Femur (tissue), 1 donor: ENCODE data around the gene CCDC172.
"Not testable (repeated sequence)": the region's sequence is repeated elsewhere in the genome, so short reads cannot be mapped to it uniquely, and the experiment has no call there.

Experiments used
- DNase-seq: peaks from one replicate; pipeline ENCODE4 v3.0.0-alpha.2; 2017

The CCDC172 gene

DNA sequence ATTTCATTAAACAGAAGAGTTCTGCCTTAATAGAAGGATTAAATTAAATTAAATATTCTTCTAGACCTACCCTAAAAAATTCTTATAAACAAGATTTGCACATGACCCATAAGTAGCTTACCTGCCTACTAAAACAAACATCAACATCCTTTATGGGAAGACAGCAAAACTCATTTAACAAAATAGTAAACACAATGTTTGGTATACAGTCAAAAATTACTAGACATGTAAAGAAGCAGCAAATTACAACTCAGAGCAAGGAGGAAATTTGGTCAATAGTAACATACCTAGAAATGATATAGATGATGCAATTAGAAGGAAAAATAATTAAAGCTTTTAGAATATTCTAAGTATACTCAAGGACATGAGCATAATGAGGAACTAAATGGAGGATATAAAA is 27.9 kb downstream of the CCDC172 start:
- no peak for DNase-seq

DNA sequence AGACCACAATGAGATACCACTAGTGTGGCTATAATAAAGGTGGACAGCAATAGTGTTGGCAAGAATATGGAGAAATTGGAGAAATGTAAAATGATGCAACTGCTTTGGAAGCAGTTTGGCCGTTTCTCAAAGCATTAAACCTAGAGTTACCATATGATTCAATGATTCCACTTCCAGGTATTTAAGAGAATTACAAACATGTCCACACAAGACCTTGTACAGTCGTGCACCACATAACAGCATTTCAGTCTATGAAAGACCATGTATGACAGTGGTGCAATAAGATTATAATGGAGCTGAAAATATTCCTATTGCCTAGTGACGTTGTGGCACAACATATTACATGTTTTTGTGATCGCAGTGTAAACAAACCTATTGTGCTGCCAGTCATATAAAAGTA is 29.6 kb downstream of the CCDC172 start:
- DNase-seq = no peak

DNA sequence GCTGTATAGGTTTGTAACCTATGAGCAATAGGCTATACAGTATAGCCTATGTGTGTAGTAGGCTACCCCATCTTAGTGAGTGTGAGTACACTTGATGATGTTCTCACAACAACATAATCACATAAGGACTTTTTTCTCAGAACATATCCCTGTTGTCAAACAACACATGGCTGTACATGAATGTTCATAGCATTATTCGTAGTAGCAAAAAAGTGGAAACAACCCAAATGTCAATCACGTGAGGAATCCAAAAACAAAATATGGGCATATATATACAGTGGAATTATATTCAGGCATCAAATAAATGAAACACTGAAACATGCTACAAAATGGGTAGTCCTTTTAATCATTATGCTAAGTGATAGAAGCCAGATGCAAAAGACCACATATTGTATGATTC is 31.1 kb downstream of the CCDC172 start:
- no peak for DNase-seq

DNA sequence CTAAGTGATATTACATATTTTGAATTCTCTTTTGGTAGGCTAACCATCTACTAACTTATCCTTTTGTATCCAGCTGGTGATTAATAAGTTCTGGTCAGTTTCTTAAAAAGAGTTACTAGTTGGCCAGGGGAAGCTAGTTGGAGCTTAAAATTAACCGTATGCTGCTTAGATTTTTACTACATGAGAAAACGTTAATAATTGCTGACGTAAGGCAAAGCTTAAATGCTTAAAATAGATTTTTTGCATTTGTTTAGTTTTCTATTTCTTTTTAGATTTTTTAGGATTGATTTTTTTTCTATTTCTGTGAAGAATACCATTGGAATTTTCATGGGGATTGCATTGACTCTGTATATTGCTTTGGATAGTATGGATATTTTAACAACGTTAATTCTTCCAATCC is 32.6 kb downstream of the CCDC172 start:
- DNase-seq = no peak

DNA sequence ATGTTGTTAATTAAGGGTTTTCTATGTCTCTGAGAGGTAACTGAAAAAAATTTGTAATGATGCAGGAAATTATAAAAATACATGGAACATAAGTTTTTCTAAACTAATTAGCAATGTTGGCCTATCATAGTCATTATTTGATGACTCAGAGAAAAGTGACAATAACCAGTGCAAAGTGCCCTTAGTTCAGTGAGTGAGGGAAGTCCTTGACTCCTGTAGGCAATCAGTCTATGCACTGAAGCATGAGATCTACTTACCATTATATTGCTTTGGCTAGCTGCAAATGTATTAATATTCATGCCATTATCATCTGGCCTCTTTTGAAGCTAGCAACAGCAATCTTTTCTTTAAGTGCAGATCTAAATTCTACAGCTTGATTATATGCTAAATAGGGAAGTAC is 40.6 kb downstream of the CCDC172 start:
- no peak for DNase-seq

GRCh38 chr10:116371737-116372136 is 47.5 kb downstream of the CCDC172 start:
- no peak for DNase-seq

DNA sequence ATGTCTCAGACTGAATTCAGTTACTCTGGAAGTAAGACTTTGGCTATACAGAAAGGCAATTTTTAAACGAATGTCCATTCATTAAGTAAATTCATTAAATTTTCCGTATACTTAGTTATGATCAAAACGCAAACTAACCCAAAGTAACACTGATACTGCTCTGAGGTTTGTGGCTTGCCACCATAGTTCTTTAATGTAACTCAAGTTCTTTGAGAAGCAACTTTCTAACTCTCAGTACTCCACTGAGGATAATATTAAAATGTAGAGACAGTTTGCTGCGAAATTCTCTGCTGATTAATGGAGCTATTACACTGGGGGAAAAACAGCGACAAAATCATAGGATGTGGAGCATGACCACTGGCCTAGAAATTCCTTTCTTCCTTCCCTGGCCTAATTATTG is 58.0 kb downstream of the CCDC172 start:
- no peak for DNase-seq

DNA sequence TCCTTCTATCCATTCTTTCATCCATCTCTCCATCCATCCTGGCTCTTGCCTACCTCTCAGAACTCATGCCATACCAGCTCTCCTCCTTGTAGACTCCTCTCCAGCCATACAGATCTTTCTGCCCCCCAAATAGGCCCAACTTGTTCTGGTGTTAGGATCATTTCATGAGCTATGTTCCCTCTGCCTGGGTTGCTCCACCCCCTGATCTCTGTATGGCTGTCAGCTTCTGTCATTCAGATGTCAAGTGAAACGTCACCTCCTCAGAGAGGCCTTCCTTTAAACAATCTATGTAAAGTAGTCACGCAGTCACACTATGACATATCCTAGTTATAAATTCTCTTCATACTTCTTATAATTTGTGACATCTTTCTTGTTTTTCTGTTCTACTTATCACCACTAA is 61.1 kb downstream of the CCDC172 start:
- DNase-seq = no peak

DNA sequence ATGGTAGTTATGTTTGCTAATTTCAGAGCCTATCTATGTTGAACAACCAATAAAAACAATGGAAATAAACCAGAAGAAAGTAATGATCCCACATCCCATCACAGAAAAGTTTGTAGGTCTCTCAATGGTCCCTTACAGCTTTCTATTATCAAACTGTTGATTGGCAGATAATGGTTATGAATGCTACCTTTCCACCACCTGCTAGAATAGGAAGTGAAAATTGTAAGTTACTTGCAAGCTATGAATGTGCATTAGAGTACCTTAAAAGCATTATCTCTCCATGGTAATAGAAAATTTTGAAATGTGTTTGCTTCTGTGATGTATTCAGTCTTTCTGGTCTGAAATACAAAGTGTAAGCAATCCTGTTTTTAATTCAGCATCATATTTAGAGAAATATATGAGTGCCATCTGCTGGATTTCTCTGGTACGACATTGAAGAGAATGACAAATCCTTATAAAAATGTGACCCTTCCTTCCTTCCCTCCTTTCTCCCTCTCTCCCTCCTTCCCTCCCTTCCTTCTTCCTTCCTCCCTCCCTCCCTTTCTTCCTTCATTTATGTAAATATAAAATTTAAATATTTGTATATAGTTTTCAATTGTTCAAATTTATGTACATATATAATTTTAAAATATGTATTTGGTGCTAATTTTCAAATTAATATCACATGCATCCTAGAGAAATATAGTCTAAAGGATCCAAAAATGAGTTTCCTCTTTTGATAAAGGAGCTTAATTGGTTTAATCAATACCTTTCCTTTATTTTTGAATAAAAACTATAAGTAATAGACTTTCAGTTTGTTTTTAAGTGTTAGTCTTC is 62.0 kb downstream of the CCDC172 start:
- no peak for DNase-seq

DNA sequence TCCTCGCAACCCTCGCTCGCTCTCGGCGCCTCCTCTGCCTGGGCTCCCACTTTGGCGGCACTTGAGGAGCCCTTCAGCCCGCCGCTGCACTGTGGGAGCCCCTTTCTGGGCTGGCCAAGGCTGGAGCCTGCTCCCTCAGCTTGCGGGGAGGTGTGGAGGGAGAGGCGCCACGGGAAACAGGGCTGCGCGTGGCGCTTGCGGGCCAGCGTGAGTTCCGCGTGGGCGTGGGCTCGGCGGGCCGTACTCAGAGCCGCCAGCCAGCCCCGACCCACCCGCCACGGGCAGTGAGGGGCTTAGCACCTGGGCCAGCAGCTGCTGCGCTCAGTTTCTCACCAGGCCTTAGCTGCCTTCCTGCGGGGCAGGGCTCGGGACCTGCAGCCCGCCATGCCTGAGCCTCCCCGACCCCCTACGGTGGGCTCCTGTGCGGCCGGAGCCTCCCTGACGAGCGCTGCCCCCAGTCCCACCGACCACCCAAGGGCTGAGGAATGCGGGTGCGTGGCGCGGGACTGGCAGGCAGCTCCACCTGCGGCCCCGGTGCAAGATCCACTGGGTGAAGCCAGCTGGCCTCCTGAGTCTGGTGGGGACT is 69.1 kb downstream of the CCDC172 start:
- not testable (repeated sequence) for DNase-seq

DNA sequence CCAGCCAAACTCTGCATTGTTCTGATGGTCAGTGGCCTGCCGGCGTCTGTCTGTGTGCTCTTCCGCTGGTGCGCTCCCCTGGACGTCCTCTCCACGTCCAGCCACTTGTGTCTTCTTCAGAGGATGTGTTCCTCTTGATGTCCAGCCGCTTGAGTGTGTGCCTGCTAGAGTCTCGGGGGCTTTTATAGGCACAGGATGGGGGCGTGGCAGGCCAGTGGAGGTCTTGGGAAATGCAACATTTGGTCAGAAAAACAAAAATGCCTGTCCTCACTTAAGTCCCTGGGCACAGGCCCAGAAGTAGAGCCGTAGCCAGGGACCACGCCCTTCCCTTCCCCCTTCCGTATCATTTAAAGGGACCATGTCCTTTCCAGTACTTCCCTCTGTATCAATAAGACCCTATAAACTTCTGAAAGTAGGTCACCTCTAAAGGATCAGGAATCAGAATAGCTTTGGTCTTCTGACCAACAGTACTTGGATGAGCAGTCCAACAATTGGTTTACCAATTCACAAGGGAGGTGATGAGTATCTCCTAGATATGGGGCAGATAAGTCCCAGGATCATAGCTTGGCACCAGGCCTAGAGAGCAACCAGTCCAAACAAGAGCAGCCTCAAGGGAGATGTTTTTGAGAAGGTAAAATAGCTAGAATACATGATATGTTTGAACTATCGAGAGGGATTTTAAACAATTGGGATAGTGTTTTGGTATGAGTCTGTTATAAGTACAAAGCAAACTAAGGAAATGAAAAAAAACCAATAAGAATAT is 71.2 kb downstream of the CCDC172 start:
- no peak for DNase-seq

GRCh38 chr10:116398224-116398623 is 74.0 kb downstream of the CCDC172 start:
- no peak for DNase-seq

GRCh38 chr10:116402858-116403257 is 78.6 kb downstream of the CCDC172 start:
- DNase-seq = no peak

- no peak for DNase-seq
These were observed 79.5 kb downstream of the CCDC172 start for GRCh38 chr10:116403740-116404250.

- DNase-seq = no peak
These were observed 84.5 kb downstream of the CCDC172 start for GRCh38 chr10:116408719-116409118.

GRCh38 chr10:116410351-116410750 is 86.1 kb downstream of the CCDC172 start:
- no peak for DNase-seq

DNA sequence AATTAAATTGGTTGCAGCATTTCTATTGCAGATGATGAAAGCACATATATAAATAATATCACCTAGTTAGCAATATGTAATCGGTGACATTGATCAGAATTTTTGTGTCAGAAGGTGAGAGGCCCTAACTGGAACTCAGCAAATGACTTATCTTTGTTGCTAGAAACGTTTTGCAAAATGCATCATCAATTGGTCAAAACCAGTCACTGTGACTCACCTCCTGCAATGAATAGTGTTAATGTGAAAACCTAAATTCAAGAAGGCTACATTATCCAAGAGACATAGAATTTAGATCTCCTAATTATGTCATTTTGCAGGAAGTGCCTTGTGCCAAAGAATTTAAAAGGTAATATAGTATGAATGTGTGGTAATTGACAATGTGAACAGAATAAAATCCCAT is 93.6 kb downstream of the CCDC172 start:
- no peak for DNase-seq

- no peak for DNase-seq
These were observed 94.1 kb downstream of the CCDC172 start for GRCh38 chr10:116418389-116418788.

- DNase-seq = no peak
These were observed 97.6 kb downstream of the CCDC172 start for GRCh38 chr10:116421815-116422214.

GRCh38 chr10:116427671-116428070 is 103.4 kb downstream of the CCDC172 start, which contains the start of gene PNLIPRP3:
Gene PNLIPRP3, plus strand, starts transcription at chr10:116427847. Its CDS starts 166 bp downstream, at chr10:116428013.
- no peak for DNase-seq

DNA sequence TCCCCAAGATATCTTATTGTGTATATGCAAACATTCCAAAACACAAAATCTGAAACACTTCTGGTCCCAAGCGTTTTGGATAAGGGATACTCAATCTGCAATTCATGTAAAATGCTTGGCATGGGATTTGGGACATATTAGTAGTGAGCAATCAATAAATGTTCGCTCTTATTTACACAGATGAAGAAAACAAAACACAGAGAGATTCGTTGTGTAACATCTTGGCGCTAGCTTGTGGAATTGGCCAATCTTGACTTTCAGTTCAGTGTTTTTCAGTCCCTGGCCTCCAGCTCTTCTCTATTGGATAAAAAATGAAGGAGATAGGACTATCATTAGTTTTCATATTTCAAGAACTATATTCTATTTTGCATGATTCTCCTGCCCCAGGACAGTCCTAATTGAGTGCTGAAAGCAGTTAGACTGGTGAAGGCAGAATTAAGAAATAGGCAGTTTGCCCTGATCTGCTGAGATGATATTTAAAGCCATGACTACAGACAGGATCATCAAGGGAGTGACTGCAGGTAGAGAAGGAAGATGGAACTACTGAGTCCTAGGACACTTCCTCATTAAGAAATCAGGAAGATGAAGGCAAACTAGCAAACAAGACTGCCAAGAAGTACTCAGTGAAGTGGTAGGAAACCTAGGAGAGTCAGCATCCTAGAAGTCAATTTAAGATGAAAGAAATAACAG is 105.2 kb downstream of the CCDC172 start:
- no peak for DNase-seq
